Measurements from ENCODE around the gene NSD2. TPM values are rescaled to one million over a fixed set of nuclear protein-coding genes. Genes with fewer than 3 reads are reported as not detected.

Gene NSD2
- total RNA-seq, 1 donor: 67.8 TPM

DNA sequence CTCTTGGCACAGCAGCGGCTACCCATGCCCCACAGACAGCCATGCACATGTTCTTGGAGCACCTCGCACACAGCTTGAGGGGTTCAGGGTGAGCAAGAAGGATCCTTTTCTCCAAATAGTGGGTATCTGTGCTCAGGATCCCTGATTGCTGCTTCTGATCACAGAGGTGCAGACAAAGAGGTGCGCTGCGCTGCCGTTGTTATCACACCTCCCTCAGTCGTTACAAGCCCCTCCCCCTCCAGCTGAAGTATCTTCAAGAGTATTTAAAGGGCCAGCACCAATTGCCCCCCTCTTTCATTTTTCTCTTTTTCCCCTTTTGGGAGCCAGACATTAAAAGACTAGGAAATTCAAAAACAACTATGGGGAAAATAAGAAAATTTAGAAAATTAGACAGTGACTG, 93.2 kb downstream of the NSD2 start:
- no peak for TF ChIP-seq CTCF (IDR thresholded peaks at IDR 0.05; ENCODE audit: insufficient read depth, low read depth, low read length)
- DNase-seq (ENCODE audit: low read depth): no peak
- H3K4me3 ChIP-seq (ENCODE audit: low read depth, low read length): no peak overlapping the region

GRCh38 chr4:1964971-1965370, 93.8 kb downstream of the NSD2 start:
- DNase-seq (ENCODE audit: low read depth): no peak
- no peak overlapping the region for H3K4me3 ChIP-seq (ENCODE audit: low read depth, low read length)
- no peak for TF ChIP-seq CTCF (IDR thresholded peaks at IDR 0.05; ENCODE audit: insufficient read depth, low read depth, low read length)

- no peak for TF ChIP-seq CTCF (IDR thresholded peaks at IDR 0.05; ENCODE audit: insufficient read depth, low read depth, low read length)
- peak; percentile 26 for DNase-seq (ENCODE audit: low read depth)
- no peak overlapping the region for H3K4me3 ChIP-seq (ENCODE audit: low read depth, low read length)
These were observed 96.4 kb downstream of the NSD2 start for GRCh38 chr4:1967512-1968149.

DNA sequence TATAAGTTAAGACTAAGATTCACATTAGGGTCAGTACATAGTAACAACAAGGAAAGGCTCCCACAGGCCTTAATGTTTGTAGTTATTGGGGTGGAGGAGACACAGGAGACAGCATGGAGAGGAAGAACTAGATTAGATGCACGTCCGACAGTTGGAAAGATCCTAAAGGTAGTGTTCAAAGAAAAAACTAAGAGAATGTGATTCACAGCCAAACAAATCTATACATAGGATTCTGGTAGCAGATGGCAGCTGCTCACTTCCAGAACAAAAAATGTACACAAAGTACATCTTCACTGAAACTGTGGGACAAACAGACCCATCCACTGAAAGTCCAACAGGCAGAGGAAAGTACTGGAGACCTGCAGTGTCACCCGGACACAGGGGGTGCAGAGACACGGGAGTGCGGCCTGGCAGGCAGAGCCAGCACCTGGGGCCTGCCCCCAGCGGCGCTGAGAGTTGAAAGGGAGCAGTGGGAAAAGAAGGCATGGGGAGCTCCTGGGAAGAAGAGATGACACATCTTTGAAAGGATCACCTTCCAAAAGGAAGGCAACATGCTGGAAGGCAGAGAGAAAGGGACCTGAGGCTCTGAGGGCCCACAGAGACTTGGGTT, 97.6 kb downstream of the NSD2 start:
- TF ChIP-seq CTCF (IDR thresholded peaks at IDR 0.05; ENCODE audit: insufficient read depth, low read depth, low read length): no peak
- DNase-seq (ENCODE audit: low read depth): no peak
- no peak overlapping the region for H3K4me3 ChIP-seq (ENCODE audit: low read depth, low read length)

GRCh38 chr4:1969928-1970723, 98.9 kb downstream of the NSD2 start:
- no peak for TF ChIP-seq CTCF (IDR thresholded peaks at IDR 0.05; ENCODE audit: insufficient read depth, low read depth, low read length)
- no peak for DNase-seq (ENCODE audit: low read depth)
- no peak overlapping the region for H3K4me3 ChIP-seq (ENCODE audit: low read depth, low read length)

DNA sequence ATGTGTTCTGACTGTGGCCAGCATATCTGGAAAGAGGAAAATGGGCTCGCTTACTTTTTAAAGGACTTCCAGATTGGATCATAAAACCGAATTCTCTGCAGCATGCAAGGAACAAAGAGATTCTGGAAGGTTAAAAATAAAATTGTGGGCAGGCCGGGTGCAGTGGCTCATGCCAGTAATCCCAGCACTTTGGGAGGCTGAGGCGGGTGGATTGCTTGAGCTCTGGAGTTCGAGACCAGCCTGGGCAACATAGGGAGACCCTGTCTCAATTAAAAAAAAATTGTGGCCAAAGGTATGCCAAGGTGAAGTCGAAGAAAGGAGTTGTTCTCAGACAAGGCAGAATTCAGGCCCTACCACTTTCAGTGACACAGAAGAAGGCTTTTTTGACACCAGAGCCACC, 99.7 kb downstream of the NSD2 start:
- DNase-seq (ENCODE audit: low read depth): no peak
- no peak for TF ChIP-seq CTCF (IDR thresholded peaks at IDR 0.05; ENCODE audit: insufficient read depth, low read depth, low read length)

More for the DNA sequence above, 99.7 kb downstream of the NSD2 start:
- H3K4me3 ChIP-seq (ENCODE audit: low read depth, low read length): no peak overlapping the region
